GM10847 (cell line): Measurements from ENCODE around the gene OR56A3.

Source experiments
- POLR2A ChIP-seq: IDR thresholded peaks from 2 replicates; pipeline ENCODE4 v1.6.1; 2011; ENCODE audit not compliant: insufficient read length; ENCODE audit errors: extremely low read depth

Gene OR56A3

DNA sequence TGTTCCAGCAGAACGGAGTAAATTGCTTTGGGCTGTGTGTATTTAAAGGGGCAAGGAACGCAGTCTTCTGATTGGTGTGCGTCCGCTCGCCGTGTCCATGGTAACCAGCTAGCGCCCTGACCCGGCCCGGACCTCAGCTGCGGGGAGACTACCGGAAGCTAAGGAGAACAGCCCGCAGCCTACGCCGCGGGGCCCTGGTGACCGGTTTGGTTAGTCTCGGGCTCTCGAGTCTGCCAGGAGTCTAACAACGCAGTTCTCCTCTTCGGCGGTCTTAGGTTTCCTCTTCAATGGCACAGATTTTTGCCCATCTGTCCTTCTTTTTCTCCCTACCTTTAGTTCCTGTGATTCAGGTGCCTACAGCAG lies 3.5 kb upstream of the OR56A3 start:
- no peak for TF ChIP-seq POLR2A

DNA sequence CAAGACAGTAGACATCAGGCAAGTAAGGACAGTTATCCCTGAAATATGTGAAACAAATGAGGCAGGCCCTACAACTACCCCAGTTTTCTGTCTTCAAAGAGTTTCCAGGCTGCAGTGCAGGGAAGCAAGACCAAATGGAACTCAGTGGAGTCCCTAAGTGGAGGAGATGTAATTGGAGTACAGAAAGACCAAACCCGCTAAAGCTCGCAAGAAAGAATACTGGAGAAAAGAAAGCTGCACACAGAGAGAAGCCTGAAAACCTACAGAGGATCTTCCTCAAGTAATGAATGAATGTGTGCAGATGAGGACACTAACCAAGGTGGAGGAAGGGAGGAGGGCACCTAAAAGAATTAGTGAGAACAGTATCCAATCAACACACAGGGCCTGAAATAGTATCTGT lies 1.3 kb upstream of the OR56A3 start:
- no peak for TF ChIP-seq POLR2A

DNA sequence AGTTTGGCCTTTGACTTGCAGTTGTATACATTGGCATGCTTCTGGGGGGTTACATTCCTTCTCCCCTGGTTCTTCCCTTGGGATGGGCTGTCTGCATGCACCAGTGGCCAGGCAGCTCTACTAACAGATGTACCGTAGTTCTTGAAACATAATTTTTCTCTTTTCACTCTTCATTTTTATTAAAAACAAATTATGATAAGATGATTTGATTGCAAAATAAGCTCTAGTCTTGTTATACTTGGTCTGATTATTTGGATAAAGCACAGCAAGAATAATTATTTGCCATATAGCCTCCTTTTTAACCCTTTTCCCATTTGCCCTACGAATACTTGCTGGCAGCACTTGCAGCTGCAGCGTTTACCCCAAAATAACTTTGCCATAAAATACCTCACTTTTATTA lies 13.5 kb downstream of the OR56A3 start:
- no peak for TF ChIP-seq POLR2A

DNA sequence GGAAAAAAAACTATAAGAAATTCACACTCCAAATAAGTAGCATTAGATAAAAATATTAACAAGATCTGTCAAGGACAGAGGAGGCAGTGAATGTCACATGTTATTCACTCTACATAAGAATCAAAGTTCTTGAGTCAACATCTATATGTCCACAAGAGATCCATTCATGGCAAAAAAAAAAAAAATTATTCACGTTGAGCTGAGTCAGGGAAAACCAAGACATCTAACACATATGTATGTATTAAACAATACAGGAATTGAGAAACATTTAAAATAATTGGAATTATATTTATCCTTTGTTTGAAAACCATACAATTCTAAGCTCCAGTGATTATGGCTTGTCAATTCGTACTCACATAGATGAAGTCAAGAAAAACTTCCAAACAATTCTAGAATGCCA lies 24.9 kb downstream of the OR56A3 start:
- TF ChIP-seq POLR2A = no peak

- TF ChIP-seq POLR2A = no peak
Observed at GRCh38 chr11:5967708-5968107, 25.7 kb downstream of the OR56A3 start.

GRCh38 chr11:5968394-5968793 lies 26.3 kb downstream of the OR56A3 start, which contains the start of gene OR56A5:
TSS of gene OR56A5 (minus strand) at chr11:5968494. CDS start at chr11:5968494, 0 bp downstream.
- no peak for TF ChIP-seq POLR2A

DNA sequence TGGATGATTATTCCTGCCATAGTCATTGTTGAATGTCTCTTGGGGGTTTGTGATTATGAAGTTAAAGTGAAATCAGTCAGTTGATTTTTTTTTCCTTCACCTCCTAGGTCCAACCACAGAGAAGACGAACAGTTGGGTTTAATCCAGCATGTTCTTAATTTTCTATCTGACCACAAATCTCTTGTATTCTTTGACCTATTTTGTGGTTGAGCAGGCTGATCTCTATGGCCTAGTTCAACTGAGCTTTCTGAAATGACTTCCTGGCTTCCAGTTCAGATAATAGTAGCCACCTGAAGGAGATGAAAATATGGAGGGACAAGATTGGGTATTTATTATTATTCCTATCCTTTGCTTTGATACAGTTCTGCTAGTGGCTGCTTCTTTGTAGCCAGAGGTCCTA lies 31.5 kb downstream of the OR56A3 start:
- TF ChIP-seq POLR2A = no peak

DNA sequence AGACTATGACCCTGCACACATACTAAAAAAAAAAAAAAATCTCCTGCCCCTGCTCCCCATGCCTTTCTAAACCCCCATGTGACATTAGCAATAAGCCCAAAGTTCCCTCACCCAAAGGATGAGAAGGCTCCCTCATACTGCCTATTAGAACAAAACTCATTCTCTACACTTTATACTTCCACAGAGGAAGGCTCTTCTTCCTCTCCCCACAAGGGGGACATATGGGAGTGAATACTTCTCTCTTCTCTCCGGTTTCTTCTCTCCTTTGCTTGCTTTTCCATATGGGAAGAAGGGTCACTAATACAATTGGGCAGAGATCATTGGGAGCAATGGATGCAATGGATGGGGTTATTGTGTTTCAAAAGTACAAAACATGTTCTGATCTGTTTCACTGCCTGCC lies 41.4 kb downstream of the OR56A3 start:
- TF ChIP-seq POLR2A = no peak

- no peak for TF ChIP-seq POLR2A
Observed at GRCh38 chr11:5986885-5987284, 44.8 kb downstream of the OR56A3 start, which contains the start of gene OR52L1. TSS of gene OR52L1 (minus strand) at chr11:5986985. CDS start at chr11:5986930, 55 bp downstream.

- no peak for TF ChIP-seq POLR2A
Observed at GRCh38 chr11:5989203-5989602, 47.2 kb downstream of the OR56A3 start.

DNA sequence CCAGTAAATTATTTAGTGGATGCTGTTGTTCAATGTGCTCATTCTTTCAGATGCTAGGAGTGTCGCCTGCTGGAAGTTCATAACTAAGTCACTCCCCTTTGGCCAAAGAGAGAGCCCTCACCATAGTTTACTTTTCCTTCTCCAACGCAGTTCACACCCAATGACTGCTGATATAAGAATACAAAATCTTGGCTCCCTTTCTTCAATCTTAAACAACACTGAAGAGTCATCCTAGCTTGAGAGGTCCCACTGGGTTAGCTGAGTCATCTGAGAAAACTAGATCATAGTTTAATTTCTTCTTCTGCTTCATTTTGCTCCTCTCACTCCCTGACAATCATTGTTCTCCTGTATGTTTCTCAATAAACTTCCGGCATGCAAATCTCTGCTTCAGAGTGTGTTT lies 50.1 kb downstream of the OR56A3 start:
- TF ChIP-seq POLR2A = no peak

- no peak for TF ChIP-seq POLR2A
Observed at GRCh38 chr11:5992604-5993251, 50.7 kb downstream of the OR56A3 start.

- TF ChIP-seq POLR2A = no peak
Observed at GRCh38 chr11:5994791-5995190, 52.7 kb downstream of the OR56A3 start.
